ENCODE measurements around the gene DHX16. TPM values are rescaled to one million over a fixed set of nuclear protein-coding genes. Genes with fewer than 3 reads are reported as not detected.

Gene DHX16
- total and polyA plus RNA-seq, 9 of the 15 experiments (the other 6 are each of a cell fraction or from before 2014, with no cell fraction given), result 14.6 to 66.1 (median 47.5) TPM

DNA sequence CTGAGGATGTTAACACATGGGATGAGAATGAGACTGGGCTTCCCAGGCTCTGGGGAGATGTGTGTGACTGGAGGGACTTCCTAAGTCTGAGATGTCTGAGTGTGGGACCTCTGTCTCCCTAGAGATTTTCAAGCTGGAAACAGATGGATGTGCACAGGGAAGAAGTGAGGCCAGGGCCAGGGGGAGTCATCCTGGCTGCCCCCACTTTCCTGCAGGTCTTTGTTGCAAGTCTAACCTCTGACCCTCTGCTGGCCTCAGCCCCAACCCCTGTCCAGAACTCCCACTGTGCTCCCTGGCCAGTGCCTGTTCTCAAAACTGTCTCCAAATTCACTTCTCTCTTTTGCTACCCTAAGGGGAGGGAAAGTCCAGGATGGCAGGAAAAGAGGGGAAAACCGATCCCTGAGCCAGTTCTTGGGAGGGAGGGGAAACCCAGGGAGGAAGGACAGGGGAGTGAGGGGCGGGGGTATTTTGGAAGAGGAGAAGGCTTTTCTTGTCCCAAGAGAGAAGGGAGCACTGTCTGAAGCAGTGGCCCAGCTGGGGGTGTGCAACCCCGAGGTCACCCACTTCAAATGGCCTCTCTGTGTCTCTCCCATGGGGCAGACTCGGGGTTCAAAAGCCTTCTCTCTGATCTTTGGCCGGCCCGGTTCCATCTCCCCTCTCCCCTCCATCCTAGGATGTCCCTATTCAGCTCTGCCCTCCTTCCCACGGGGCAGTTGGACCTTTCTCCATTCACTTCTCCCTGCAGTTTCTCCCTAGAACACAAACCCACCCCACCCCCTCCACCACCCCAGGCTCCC is 10.6 kb upstream of the DHX16 start (continued):
- TF ChIP-seq MIER1 (IDR thresholded peaks at IDR 0.05; ENCODE audit: low read depth) (no peak), DDX20 (tag; IDR thresholded peaks at IDR 0.05; ENCODE audit: low read depth) (no peak), POLR2G (IDR thresholded peaks at IDR 0.05; ENCODE audit: low read depth, low read length) (no peak), ZSCAN32 (CRISPR knock-in tag; IDR thresholded peaks at IDR 0.05) (no peak), HDAC6 (IDR thresholded peaks at IDR 0.05; ENCODE audit: low read depth, low read length) (no peak), NCOA6 (IDR thresholded peaks at IDR 0.05) (no peak), HNRNPK (IDR thresholded peaks at IDR 0.05; ENCODE audit: low read depth, low read length, poor library complexity, severe bottlenecking) (no peak), NR2C2 (CRISPR knock-in tag; IDR thresholded peaks at IDR 0.05) (no peak), NR2C2 (tag; IDR thresholded peaks at IDR 0.05) (peak; percentile 74; the same call in 1 of the 2 replicates), KDM5B (IDR thresholded peaks at IDR 0.05; ENCODE audit: insufficient replicate concordance, low read depth, low read length) (peak; percentile 8), NFATC3 (IDR thresholded peaks at IDR 0.05) (no peak), ZZZ3 (IDR thresholded peaks at IDR 0.05) (no peak), LEF1 (IDR thresholded peaks at IDR 0.05) (no peak)
- TF ChIP-seq, protein P1, sequence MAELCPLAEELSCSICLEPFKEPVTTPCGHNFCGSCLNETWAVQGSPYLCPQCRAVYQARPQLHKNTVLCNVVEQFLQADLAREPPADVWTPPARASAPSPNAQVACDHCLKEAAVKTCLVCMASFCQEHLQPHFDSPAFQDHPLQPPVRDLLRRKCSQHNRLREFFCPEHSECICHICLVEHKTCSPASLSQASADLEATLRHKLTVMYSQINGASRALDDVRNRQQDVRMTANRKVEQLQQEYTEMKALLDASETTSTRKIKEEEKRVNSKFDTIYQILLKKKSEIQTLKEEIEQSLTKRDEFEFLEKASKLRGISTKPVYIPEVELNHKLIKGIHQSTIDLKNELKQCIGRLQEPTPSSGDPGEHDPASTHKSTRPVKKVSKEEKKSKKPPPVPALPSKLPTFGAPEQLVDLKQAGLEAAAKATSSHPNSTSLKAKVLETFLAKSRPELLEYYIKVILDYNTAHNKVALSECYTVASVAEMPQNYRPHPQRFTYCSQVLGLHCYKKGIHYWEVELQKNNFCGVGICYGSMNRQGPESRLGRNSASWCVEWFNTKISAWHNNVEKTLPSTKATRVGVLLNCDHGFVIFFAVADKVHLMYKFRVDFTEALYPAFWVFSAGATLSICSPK (IDR thresholded peaks at IDR 0.05; ENCODE audit: borderline replicate concordance), result no peak
- TF ChIP-seq, protein P2, sequence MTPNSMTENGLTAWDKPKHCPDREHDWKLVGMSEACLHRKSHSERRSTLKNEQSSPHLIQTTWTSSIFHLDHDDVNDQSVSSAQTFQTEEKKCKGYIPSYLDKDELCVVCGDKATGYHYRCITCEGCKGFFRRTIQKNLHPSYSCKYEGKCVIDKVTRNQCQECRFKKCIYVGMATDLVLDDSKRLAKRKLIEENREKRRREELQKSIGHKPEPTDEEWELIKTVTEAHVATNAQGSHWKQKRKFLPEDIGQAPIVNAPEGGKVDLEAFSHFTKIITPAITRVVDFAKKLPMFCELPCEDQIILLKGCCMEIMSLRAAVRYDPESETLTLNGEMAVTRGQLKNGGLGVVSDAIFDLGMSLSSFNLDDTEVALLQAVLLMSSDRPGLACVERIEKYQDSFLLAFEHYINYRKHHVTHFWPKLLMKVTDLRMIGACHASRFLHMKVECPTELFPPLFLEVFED (CRISPR knock-in tag; conservative IDR thresholded peaks at IDR 0.05), result no peak
- TF ChIP-seq, protein P3, sequence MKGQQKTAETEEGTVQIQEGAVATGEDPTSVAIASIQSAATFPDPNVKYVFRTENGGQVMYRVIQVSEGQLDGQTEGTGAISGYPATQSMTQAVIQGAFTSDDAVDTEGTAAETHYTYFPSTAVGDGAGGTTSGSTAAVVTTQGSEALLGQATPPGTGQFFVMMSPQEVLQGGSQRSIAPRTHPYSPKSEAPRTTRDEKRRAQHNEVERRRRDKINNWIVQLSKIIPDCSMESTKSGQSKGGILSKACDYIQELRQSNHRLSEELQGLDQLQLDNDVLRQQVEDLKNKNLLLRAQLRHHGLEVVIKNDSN (CRISPR knock-in tag; IDR thresholded peaks at IDR 0.05), result peak; percentile 44; the same call in 1 of the 2 replicates
- TF ChIP-seq, protein P4, sequence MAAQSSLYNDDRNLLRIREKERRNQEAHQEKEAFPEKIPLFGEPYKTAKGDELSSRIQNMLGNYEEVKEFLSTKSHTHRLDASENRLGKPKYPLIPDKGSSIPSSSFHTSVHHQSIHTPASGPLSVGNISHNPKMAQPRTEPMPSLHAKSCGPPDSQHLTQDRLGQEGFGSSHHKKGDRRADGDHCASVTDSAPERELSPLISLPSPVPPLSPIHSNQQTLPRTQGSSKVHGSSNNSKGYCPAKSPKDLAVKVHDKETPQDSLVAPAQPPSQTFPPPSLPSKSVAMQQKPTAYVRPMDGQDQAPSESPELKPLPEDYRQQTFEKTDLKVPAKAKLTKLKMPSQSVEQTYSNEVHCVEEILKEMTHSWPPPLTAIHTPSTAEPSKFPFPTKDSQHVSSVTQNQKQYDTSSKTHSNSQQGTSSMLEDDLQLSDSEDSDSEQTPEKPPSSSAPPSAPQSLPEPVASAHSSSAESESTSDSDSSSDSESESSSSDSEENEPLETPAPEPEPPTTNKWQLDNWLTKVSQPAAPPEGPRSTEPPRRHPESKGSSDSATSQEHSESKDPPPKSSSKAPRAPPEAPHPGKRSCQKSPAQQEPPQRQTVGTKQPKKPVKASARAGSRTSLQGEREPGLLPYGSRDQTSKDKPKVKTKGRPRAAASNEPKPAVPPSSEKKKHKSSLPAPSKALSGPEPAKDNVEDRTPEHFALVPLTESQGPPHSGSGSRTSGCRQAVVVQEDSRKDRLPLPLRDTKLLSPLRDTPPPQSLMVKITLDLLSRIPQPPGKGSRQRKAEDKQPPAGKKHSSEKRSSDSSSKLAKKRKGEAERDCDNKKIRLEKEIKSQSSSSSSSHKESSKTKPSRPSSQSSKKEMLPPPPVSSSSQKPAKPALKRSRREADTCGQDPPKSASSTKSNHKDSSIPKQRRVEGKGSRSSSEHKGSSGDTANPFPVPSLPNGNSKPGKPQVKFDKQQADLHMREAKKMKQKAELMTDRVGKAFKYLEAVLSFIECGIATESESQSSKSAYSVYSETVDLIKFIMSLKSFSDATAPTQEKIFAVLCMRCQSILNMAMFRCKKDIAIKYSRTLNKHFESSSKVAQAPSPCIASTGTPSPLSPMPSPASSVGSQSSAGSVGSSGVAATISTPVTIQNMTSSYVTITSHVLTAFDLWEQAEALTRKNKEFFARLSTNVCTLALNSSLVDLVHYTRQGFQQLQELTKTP (IDR thresholded peaks at IDR 0.05; ENCODE audit: low read depth in 1 of 2, partially characterized antibody in 2 of 2), result peak in 1 of 2 experiments; percentile 19
- TF ChIP-seq, protein P5, sequence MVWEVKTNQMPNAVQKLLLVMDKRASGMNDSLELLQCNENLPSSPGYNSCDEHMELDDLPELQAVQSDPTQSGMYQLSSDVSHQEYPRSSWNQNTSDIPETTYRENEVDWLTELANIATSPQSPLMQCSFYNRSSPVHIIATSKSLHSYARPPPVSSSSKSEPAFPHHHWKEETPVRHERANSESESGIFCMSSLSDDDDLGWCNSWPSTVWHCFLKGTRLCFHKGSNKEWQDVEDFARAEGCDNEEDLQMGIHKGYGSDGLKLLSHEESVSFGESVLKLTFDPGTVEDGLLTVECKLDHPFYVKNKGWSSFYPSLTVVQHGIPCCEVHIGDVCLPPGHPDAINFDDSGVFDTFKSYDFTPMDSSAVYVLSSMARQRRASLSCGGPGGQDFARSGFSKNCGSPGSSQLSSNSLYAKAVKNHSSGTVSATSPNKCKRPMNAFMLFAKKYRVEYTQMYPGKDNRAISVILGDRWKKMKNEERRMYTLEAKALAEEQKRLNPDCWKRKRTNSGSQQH (CRISPR knock-in tag; IDR thresholded peaks at IDR 0.05), result no peak

All from K562 (cell line).